ENCODE measurements around the gene EFCAB5. TPM values are rescaled to one million over a fixed set of nuclear protein-coding genes. Genes with fewer than 3 reads are reported as not detected.
"Not testable (repeated sequence)": the region's sequence is repeated elsewhere in the genome, so short reads cannot be mapped to it uniquely, and the experiment has no call there.

Gene EFCAB5
- total RNA-seq, 2 experiments from 2014 or later = 0.24 to 0.48 TPM

DNA sequence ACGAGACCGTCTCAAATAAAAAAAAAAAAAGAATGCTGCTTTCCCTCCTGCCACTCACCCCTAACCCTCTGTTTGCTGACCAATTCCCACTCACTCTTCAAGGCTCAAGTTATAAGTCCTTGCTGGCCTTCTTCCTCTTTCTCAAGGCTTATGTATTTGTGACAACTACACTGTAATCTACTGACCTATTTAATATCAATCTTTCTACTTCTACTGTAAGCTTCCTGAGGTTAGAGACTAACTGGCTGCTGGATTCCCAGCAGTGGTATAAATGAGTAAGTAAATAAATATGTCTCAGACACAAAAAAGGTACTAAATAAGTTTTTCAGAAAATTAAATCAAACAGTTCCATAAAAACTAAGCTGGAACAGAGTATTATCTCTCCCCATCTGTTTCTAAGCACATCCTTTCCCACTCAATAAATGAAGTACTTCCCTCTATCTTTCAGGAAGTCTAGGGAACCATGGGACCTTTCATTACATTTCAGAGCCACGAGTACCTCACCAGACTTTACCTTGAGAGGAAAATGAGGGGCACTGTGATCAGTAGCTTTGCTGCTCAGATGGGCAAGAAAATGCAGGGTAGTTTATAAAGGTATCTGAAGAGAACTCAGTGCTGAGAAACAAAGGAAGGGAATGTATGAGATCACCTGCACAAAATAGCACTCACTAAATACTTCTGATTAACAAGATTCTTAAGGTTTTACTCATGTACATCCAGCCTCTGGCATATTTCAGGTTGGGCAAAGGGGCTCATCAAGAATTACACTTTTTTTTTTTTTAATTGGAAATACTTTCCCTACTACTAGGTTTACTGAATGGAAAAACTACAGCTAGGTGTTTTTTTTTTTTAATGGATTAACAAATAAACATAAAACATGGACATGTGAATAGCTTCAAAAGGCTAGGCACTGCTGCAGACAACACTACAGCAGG is 22.2 kb upstream of the EFCAB5 start:
- POLR2A ChIA-PET = interaction anchor here (0.7 to 0.8 kb wide), 2 partner anchors 13 to 104 kb away, joined by 3 to 5 read pairs; no protein-coding TSS in a partner anchor
- CTCF ChIA-PET = interaction anchor here (1.3 to 4.9 kb wide), 3 partner anchors 12 to 112 kb away, joined by 3 to 51 read pairs (median 8); partner anchors contain the start of gene SSH2
- intact Hi-C loops (cut with micrococcal nuclease) = no loop called here

GRCh38 chr17:29924786-29925185 is 16.6 kb upstream of the EFCAB5 start:
- intact Hi-C loops (cut with micrococcal nuclease) = no loop called here
- Mint-ChIP-seq H3K27ac (no peak overlapping the region), H3K4me3 (no peak overlapping the region), H3K27me3 (no peaks in the 10 kb centered on the region), H3K9me3 (no peaks in the 10 kb centered on the region), H3K36me3 (peaks cover 3% of the 10 kb centered on the region), H3K4me1 (ENCODE audit: low read depth) (peaks cover 30% of the 10 kb centered on the region)
- no peak for DNase-seq
- ChIA-PET CTCF (interaction anchor here (4.0 kb wide), 1 partner anchor 117 kb away, joined by 10 read pairs; no protein-coding TSS in a partner anchor), POLR2A (no interaction called here)

More for the DNA sequence above, 22.2 kb upstream of the EFCAB5 start:
- H3K9me3 Mint-ChIP-seq = no peaks in the 10 kb centered on the region
- H3K27me3 Mint-ChIP-seq = no peaks in the 10 kb centered on the region
- H3K4me3 Mint-ChIP-seq = no peak overlapping the region
- H3K36me3 Mint-ChIP-seq = no peaks in the 10 kb centered on the region
- no peak overlapping the region for H3K27ac Mint-ChIP-seq
- DNase-seq = no peak
- H3K4me1 Mint-ChIP-seq (ENCODE audit: low read depth) = peaks cover 30% of the 10 kb centered on the region

- peaks cover 30% of the 10 kb centered on the region for H3K4me1 Mint-ChIP-seq (ENCODE audit: low read depth)
- peaks cover 3% of the 10 kb centered on the region for H3K36me3 Mint-ChIP-seq
- H3K27ac Mint-ChIP-seq = no peak overlapping the region
- no peak for DNase-seq
- H3K9me3 Mint-ChIP-seq = no peaks in the 10 kb centered on the region
- POLR2A ChIA-PET = no interaction called here
- intact Hi-C loops (cut with micrococcal nuclease) = no loop called here
- CTCF ChIA-PET = interaction anchor here (0.6 to 2.5 kb wide), 3 partner anchors 102 to 311 kb away, joined by 3 to 10 read pairs (median 3); no protein-coding TSS in a partner anchor
- H3K27me3 Mint-ChIP-seq = no peaks in the 10 kb centered on the region
- H3K4me3 Mint-ChIP-seq = no peak overlapping the region
Observed at GRCh38 chr17:29927546-29927945, 13.9 kb upstream of the EFCAB5 start.

GRCh38 chr17:29929006-29929532 is 12.4 kb upstream of the EFCAB5 start:
- H3K27ac Mint-ChIP-seq = no peak overlapping the region
- intact Hi-C loops (cut with micrococcal nuclease) = no loop called here
- H3K4me1 Mint-ChIP-seq (ENCODE audit: low read depth) = peaks cover 25% of the 10 kb centered on the region
- H3K36me3 Mint-ChIP-seq = peaks cover 3% of the 10 kb centered on the region
- H3K4me3 Mint-ChIP-seq = no peak overlapping the region
- H3K27me3 Mint-ChIP-seq = no peaks in the 10 kb centered on the region
- DNase-seq = peak; percentile 41
- CTCF ChIA-PET = interaction anchor here (1.8 to 4.0 kb wide), 2 partner anchors 62 to 164 kb away, joined by 4 to 13 read pairs; no protein-coding TSS in a partner anchor
- no peaks in the 10 kb centered on the region for H3K9me3 Mint-ChIP-seq
- POLR2A ChIA-PET = no interaction called here

DNA sequence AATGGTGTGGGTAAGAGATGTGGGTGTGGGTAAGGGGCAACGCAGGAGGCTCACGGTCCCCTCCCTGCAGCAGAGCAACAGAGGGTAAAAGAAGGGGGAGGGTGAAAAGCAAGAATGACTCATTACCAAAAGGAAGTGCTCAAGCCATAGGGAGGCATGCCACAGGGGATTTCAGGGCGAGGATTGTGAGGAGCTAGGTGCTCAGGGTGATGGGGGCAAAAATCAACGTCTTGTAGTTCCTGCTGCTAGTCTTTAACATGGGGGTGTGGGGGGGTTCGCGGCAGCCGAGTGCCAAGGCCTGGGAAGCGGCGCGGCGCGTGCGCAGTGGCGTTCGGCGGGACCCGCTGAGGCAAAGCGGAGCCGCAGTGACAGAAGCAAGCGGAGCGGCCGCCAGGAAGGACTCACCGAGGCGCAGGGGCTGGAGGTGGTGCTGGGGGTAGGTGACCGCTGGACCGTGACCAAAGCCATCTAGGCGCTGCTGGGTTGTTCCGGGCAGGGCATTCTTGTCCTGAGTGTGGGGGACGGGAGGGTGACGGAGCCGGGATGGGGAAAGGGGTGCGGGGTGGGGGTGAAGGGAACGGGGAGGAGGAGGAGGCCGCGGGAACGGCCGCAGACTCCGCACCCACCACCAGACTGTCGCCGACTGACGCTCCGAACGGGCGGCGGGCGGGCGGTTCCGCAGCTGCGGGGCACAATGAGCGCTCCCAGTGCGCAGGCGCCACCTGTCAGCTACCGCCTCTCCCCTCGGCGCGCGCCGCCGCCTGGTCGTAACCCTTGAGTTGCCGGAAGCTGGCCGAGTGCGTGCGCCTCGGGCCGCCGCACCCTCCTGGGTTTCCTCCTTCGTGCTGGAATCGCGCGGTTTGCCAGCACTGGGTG is 11.7 kb upstream of the EFCAB5 start, which contains the start of gene SSH2:
TSS of gene SSH2 (minus strand) at position 696 of the 876 bp plus-strand sequence. CDS start at position 468, 228 bp downstream.
- Mint-ChIP-seq H3K27me3 (no peaks in the 10 kb centered on the region), H3K36me3 (peaks cover 3% of the 10 kb centered on the region), H3K4me3 (no peak within 1 kb of the TSS), H3K9me3 (no peaks in the 10 kb centered on the region), H3K4me1 (ENCODE audit: low read depth) (peaks cover 22% of the 10 kb centered on the region), H3K27ac (no peak within 1 kb of the TSS)
- POLR2A ChIA-PET = interaction anchor here (0.6 to 2.3 kb wide), 8 partner anchors 8 to 313 kb away, joined by 3 to 18 read pairs (median 4); no protein-coding TSS in a partner anchor
- DNase-seq = peak; percentile 92
- intact Hi-C loops (cut with micrococcal nuclease) = loop anchor here (2.0 to 10.0 kb wide), 4 partner anchors 91 to 345 kb away; partner anchors contain the start of gene GIT1
- CTCF ChIA-PET = interaction anchor here (0.6 to 7.4 kb wide), 21 partner anchors 9 to 314 kb away, joined by 3 to 381 read pairs (median 8); no protein-coding TSS in a partner anchor

DNA sequence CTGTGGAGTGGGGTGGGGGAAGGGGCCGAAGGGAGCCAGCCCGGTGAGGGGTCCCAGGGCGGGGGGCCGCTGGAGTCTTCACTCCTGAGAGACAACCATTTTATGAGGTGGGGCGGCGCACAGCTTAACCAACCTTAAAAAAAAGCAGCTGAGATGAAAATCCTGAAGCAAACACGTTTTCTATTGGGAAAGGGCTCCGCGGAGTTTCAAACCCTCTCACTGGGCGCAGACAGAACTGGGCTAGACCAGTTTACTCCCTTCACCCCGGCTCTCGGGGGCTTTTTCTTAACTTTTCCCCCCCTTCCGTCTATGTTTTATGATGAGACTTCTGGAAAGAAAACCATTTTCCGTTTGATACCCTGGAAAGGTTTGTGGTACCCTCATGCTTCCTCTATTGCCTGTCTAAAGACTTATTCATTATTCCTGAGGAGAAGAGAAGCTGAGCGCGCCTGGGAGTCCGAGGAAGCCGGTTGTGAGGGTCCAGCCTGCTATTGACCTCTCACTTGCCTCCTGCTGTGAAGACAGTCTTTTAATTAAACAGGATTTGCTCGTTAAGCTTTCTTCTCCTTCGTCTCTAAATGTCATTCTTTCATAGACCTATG is 10.9 kb upstream of the EFCAB5 start:
- intact Hi-C loops (cut with micrococcal nuclease) = loop anchor here (1.0 to 10.0 kb wide), 7 partner anchors 63 to 346 kb away; partner anchors contain the start of gene GIT1
- Mint-ChIP-seq H3K27ac (no peak overlapping the region), H3K9me3 (no peaks in the 10 kb centered on the region), H3K4me1 (ENCODE audit: low read depth) (peaks cover 18% of the 10 kb centered on the region), H3K36me3 (peaks cover 3% of the 10 kb centered on the region), H3K27me3 (no peaks in the 10 kb centered on the region), H3K4me3 (no peak overlapping the region)
- ChIA-PET CTCF (interaction anchor here (0.6 to 7.4 kb wide), 53 partner anchors 9 to 1158 kb away, joined by 3 to 381 read pairs (median 7); partner anchors contain the start of gene EFCAB5), POLR2A (interaction anchor here (0.7 to 2.3 kb wide), 9 partner anchors 9 to 364 kb away, joined by 3 to 18 read pairs (median 4); partner anchors contain the start of gene ABHD15)
- no peak for DNase-seq

- Mint-ChIP-seq H3K9me3 (peaks cover 3% of the 10 kb centered on the region), H3K27me3 (no peaks in the 10 kb centered on the region), H3K27ac (no peak overlapping the region), H3K4me1 (ENCODE audit: low read depth) (peaks cover 18% of the 10 kb centered on the region), H3K4me3 (no peak overlapping the region), H3K36me3 (peaks cover 3% of the 10 kb centered on the region)
- POLR2A ChIA-PET = interaction anchor here (0.6 to 2.3 kb wide), 8 partner anchors 9 to 365 kb away, joined by 3 to 18 read pairs (median 4); partner anchors contain the start of gene ABHD15
- intact Hi-C loops (cut with micrococcal nuclease) = loop anchor here (1.0 to 10.0 kb wide), 7 partner anchors 64 to 347 kb away; partner anchors contain the start of gene GIT1
- CTCF ChIA-PET = interaction anchor here (0.6 to 7.4 kb wide), 63 partner anchors 8 to 639 kb away, joined by 3 to 381 read pairs (median 5); partner anchors contain the start of gene EFCAB5
- DNase-seq = peak; percentile 75
Observed at GRCh38 chr17:29931231-29931932, 10.1 kb upstream of the EFCAB5 start.

DNA sequence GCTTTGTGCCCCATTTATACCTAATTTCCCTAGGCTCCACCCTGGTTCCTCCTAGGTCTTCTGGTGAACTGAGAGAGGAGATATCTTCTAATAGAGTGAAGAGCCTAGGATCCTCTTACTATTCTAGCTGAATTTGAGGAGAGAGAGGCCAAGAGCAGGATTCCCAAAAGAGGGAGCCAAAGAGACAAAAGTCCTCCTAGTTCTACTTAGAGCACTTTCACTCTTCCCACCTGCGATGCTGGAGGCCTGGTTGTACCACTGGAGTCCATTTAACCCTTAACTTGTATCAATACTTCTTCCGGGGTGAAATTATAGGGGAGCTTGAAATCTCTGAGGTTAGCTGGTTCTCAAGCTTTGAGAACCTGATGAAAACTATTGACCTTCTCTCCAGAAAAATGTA is 8.1 kb upstream of the EFCAB5 start:
- Mint-ChIP-seq H3K9me3 (peaks cover 3% of the 10 kb centered on the region), H3K4me1 (ENCODE audit: low read depth) (peaks cover 2% of the 10 kb centered on the region), H3K27ac (no peak overlapping the region), H3K36me3 (peaks cover 3% of the 10 kb centered on the region), H3K4me3 (no peak overlapping the region), H3K27me3 (no peaks in the 10 kb centered on the region)
- no peak for DNase-seq
- ChIA-PET CTCF (interaction anchor here (0.9 to 7.4 kb wide), 4 partner anchors 117 to 316 kb away, joined by 3 to 381 read pairs (median 14); no protein-coding TSS in a partner anchor), POLR2A (no interaction called here)
- intact Hi-C loops (cut with micrococcal nuclease) = loop anchor here (10.0 kb wide), 1 partner anchor 349 kb away; the partner anchor contains the start of gene GIT1

DNA sequence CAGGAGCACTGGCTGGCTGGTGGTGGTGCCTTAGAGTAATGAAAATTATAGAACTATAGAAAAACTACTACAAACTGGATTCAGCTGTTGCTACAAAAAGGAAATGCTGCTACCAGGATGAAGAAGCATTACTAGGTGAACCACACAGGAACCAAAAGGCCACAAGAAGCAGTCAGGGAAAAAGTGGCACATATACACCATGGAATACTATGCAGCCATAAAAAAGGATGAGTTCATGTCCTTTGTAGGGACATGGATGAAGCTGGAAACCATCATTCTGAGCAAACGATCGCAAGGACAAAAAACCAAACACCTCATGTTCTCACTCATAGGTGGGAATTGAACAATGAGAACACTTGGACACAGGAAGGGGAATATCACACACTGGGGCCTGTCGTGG is 5.5 kb upstream of the EFCAB5 start:
- intact Hi-C loops (cut with micrococcal nuclease) = loop anchor here (10.0 kb wide), 1 partner anchor 351 kb away; the partner anchor contains the start of gene GIT1
- H3K4me3 Mint-ChIP-seq; H3K36me3 Mint-ChIP-seq; H3K4me1 Mint-ChIP-seq (ENCODE audit: low read depth); DNase-seq; H3K9me3 Mint-ChIP-seq; H3K27ac Mint-ChIP-seq; H3K27me3 Mint-ChIP-seq; POLR2A ChIA-PET: not testable (repeated sequence)
- CTCF ChIA-PET = interaction anchor here (0.6 to 7.4 kb wide), 2 partner anchors 10 to 129 kb away, joined by 3 to 381 read pairs; no protein-coding TSS in a partner anchor

GRCh38 chr17:29936724-29937123 is 4.7 kb upstream of the EFCAB5 start:
- DNase-seq = no peak
- no peaks in the 10 kb centered on the region for H3K27me3 Mint-ChIP-seq
- H3K27ac Mint-ChIP-seq = no peak overlapping the region
- intact Hi-C loops (cut with micrococcal nuclease) = loop anchor here (10.0 kb wide), 1 partner anchor 352 kb away; the partner anchor contains the start of gene GIT1
- H3K4me3 Mint-ChIP-seq = no peak overlapping the region
- POLR2A ChIA-PET = no interaction called here
- CTCF ChIA-PET = interaction anchor here (7.4 kb wide), 1 partner anchor 130 kb away, joined by 381 read pairs; no protein-coding TSS in a partner anchor
- H3K9me3 Mint-ChIP-seq = peaks cover 3% of the 10 kb centered on the region
- H3K4me1 Mint-ChIP-seq (ENCODE audit: low read depth) = no peaks in the 10 kb centered on the region
- no peaks in the 10 kb centered on the region for H3K36me3 Mint-ChIP-seq

All from activated CD4-positive, alpha-beta memory T cell treated with anti-CD3 and anti-CD28 coated beads for 36 hours (primary cell).